Stomach (tissue), 4 donors: Measurements from ENCODE around the gene PRRX1.

Experiments used
- EP300 ChIP-seq: sonication (generic); formaldehyde crosslinking; IDR thresholded peaks from one replicate; pipeline ENCODE4 v1.6.1; 2017; ENCODE audit warnings: antibody characterized with exemption
- POLR2A ChIP-seq, 4 donors: fragments of 450-650 bp; IDR thresholded peaks; one replicate each; pipeline ENCODE4 v1.6.1; 2016; ENCODE audit warnings: antibody characterized with exemption in 4 of 4, control low read depth in 2 of 4, mild to moderate bottlenecking in 1 of 4, moderate library complexity in 1 of 4
- TF ChIP-seq, protein P1 (sequence below), 7 experiments: fragments of 450-650 bp in 4 of 7; fragments of 200-600 bp in 3 of 7; sonication (generic) in 3 of 7; IDR thresholded peaks; one replicate each; pipeline ENCODE4 v1.5.1; 2016 to 2019; ENCODE audit warnings: antibody characterized with exemption in 7 of 7, control low read depth in 2 of 7, mild to moderate bottlenecking in 1 of 7

DNA sequence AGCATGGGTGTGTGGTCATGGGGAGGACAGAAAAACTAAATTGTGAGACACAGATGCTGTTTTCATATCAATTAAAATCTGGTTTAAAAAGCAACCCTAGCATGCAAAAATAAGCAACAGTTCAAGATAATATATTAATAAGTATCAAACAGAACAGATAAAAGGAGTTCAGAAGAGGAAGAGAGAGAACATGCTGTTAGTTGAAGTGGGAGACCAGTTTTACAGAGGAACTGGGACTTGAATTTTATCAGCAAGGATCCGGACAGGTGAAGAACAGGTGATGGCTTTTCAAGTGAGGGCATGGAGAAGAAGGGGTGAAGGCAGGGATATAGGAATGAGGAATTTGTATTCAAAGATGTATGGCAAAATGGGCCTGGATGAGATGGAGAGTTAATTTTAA is 75.9 kb downstream of the PRRX1 start:
- TF ChIP-seq POLR2A (IDR thresholded peaks at IDR 0.05) (no peak), EP300 (no peak)
- TF ChIP-seq, protein P1, sequence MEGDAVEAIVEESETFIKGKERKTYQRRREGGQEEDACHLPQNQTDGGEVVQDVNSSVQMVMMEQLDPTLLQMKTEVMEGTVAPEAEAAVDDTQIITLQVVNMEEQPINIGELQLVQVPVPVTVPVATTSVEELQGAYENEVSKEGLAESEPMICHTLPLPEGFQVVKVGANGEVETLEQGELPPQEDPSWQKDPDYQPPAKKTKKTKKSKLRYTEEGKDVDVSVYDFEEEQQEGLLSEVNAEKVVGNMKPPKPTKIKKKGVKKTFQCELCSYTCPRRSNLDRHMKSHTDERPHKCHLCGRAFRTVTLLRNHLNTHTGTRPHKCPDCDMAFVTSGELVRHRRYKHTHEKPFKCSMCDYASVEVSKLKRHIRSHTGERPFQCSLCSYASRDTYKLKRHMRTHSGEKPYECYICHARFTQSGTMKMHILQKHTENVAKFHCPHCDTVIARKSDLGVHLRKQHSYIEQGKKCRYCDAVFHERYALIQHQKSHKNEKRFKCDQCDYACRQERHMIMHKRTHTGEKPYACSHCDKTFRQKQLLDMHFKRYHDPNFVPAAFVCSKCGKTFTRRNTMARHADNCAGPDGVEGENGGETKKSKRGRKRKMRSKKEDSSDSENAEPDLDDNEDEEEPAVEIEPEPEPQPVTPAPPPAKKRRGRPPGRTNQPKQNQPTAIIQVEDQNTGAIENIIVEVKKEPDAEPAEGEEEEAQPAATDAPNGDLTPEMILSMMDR (IDR thresholded peaks at IDR 0.05), result no peak
